ENCODE data around the gene ARFGEF2.

ARFGEF2 gene

GRCh38 chr20:49028684-49029083, 107.2 kb downstream of the ARFGEF2 start:
- H3K4me3 ChIP-seq (ENCODE audit: low read length) = no peak overlapping the region
- no peak overlapping the region for H3K27ac ChIP-seq (ENCODE audit: low read length)
- no peaks in the 10 kb centered on the region for H3K4me1 ChIP-seq (ENCODE audit: low read length)
- H3K36me3 ChIP-seq (replicated peaks; ENCODE audit: low read depth, low read length) = peaks cover 43% of the 10 kb centered on the region
- H4K20me1 ChIP-seq (ENCODE audit: insufficient read depth, low read length) = no peaks in the 10 kb centered on the region
- no peak overlapping the region for H2AFZ ChIP-seq (ENCODE audit: low read depth, low read length)
- H3K4me2 ChIP-seq (ENCODE audit: low read length) = no peak overlapping the region
- no peaks in the 10 kb centered on the region for H3K27me3 ChIP-seq (ENCODE audit: low read depth, low read length)
- H3K9me3 ChIP-seq (ENCODE audit: insufficient read depth, low read length) = no peaks in the 10 kb centered on the region
- TF ChIP-seq EZH2phosphoT487 (IDR thresholded peaks at IDR 0.05; ENCODE audit: low read depth) = no peak
- TF ChIP-seq, protein P1, sequence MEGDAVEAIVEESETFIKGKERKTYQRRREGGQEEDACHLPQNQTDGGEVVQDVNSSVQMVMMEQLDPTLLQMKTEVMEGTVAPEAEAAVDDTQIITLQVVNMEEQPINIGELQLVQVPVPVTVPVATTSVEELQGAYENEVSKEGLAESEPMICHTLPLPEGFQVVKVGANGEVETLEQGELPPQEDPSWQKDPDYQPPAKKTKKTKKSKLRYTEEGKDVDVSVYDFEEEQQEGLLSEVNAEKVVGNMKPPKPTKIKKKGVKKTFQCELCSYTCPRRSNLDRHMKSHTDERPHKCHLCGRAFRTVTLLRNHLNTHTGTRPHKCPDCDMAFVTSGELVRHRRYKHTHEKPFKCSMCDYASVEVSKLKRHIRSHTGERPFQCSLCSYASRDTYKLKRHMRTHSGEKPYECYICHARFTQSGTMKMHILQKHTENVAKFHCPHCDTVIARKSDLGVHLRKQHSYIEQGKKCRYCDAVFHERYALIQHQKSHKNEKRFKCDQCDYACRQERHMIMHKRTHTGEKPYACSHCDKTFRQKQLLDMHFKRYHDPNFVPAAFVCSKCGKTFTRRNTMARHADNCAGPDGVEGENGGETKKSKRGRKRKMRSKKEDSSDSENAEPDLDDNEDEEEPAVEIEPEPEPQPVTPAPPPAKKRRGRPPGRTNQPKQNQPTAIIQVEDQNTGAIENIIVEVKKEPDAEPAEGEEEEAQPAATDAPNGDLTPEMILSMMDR (IDR thresholded peaks at IDR 0.05; ENCODE audit: low read depth, low read length) = peak; percentile 46
- H3K9ac ChIP-seq (ENCODE audit: low read length) = no peak overlapping the region
- H3K79me2 ChIP-seq (ENCODE audit: low read length) = no peaks in the 10 kb centered on the region

- TF ChIP-seq EZH2phosphoT487 (IDR thresholded peaks at IDR 0.05; ENCODE audit: low read depth) = no peak
- TF ChIP-seq, protein P1 (IDR thresholded peaks at IDR 0.05; ENCODE audit: low read depth, low read length) = no peak
- H3K36me3 ChIP-seq (replicated peaks; ENCODE audit: low read depth, low read length) = peaks cover 44% of the 10 kb centered on the region
- no peak overlapping the region for H3K9ac ChIP-seq (ENCODE audit: low read length)
- H3K4me3 ChIP-seq (ENCODE audit: low read length) = no peak overlapping the region
- H3K9me3 ChIP-seq (ENCODE audit: insufficient read depth, low read length) = no peaks in the 10 kb centered on the region
- no peak overlapping the region for H3K27ac ChIP-seq (ENCODE audit: low read length)
- no peaks in the 10 kb centered on the region for H3K79me2 ChIP-seq (ENCODE audit: low read length)
- no peak overlapping the region for H3K4me2 ChIP-seq (ENCODE audit: low read length)
- no peaks in the 10 kb centered on the region for H3K27me3 ChIP-seq (ENCODE audit: low read depth, low read length)
- H3K4me1 ChIP-seq (ENCODE audit: low read length) = no peaks in the 10 kb centered on the region
- H2AFZ ChIP-seq (ENCODE audit: low read depth, low read length) = no peak overlapping the region
- H4K20me1 ChIP-seq (ENCODE audit: insufficient read depth, low read length) = no peaks in the 10 kb centered on the region
These were observed 107.7 kb downstream of the ARFGEF2 start for GRCh38 chr20:49029203-49029602.

- Histone ChIP-seq H3K79me2 (ENCODE audit: low read length) (no peaks in the 10 kb centered on the region), H3K27ac (ENCODE audit: low read length) (no peak overlapping the region), H3K4me1 (ENCODE audit: low read length) (no peaks in the 10 kb centered on the region), H3K4me3 (ENCODE audit: low read length) (no peak overlapping the region), H3K4me2 (ENCODE audit: low read length) (no peak overlapping the region), H4K20me1 (ENCODE audit: insufficient read depth, low read length) (no peaks in the 10 kb centered on the region), H3K27me3 (ENCODE audit: low read depth, low read length) (no peaks in the 10 kb centered on the region), H3K9me3 (ENCODE audit: insufficient read depth, low read length) (no peaks in the 10 kb centered on the region), H3K9ac (ENCODE audit: low read length) (no peak overlapping the region), H2AFZ (ENCODE audit: low read depth, low read length) (no peak overlapping the region), H3K36me3 (replicated peaks; ENCODE audit: low read depth, low read length) (peaks cover 48% of the 10 kb centered on the region)
- TF ChIP-seq EZH2phosphoT487 (IDR thresholded peaks at IDR 0.05; ENCODE audit: low read depth) = no peak
- TF ChIP-seq, protein P1 (IDR thresholded peaks at IDR 0.05; ENCODE audit: low read depth, low read length) = no peak
These were observed 109.6 kb downstream of the ARFGEF2 start for GRCh38 chr20:49030954-49031619.

DNA sequence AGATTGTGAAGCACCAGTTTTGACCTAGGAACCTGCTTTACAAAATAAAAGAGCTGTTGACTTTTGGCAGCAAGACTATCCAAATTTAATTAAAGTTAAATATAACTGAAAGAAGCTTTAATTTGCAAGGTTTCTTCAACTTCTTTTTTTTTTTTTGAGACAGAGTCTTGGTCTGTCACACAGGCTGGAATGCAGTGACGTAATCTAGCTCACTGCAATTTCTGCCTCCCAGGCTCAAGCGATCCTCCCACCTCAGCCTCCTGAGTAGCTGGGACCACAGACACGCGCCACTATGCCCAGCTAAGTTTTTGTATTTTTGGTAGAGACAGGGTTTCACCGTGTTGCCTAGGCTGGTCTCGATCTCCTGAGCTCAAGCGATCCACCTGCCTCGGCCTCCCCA, 110.9 kb downstream of the ARFGEF2 start:
- Histone ChIP-seq H3K27ac (ENCODE audit: low read length) (no peak overlapping the region), H2AFZ (ENCODE audit: low read depth, low read length) (no peak overlapping the region), H3K79me2 (ENCODE audit: low read length) (no peaks in the 10 kb centered on the region), H3K27me3 (ENCODE audit: low read depth, low read length) (no peaks in the 10 kb centered on the region), H3K4me3 (ENCODE audit: low read length) (no peak overlapping the region), H3K36me3 (replicated peaks; ENCODE audit: low read depth, low read length) (peaks cover 48% of the 10 kb centered on the region), H4K20me1 (ENCODE audit: insufficient read depth, low read length) (no peaks in the 10 kb centered on the region), H3K9ac (ENCODE audit: low read length) (no peak overlapping the region), H3K4me2 (ENCODE audit: low read length) (no peak overlapping the region), H3K4me1 (ENCODE audit: low read length) (no peaks in the 10 kb centered on the region), H3K9me3 (ENCODE audit: insufficient read depth, low read length) (no peaks in the 10 kb centered on the region)
- TF ChIP-seq, protein P1 (IDR thresholded peaks at IDR 0.05; ENCODE audit: low read depth, low read length) = no peak
- TF ChIP-seq EZH2phosphoT487 (IDR thresholded peaks at IDR 0.05; ENCODE audit: low read depth) = no peak
